Stimulated activated CD8-positive, alpha-beta memory T cell treated with anti-CD3 and anti-CD28 coated beads, Interleukin-4, amount 100 ng/mL, for 1 hour (primary cell): ENCODE data around the gene SEC24D.

Experiments used
- DNase-seq, 2 donors: peaks; one replicate each; pipeline ENCODE4 v3.0.0-alpha.2; 2020; ENCODE audit warnings: low read depth in 2 of 2, low spot score in 1 of 2

SEC24D gene

GRCh38 chr4:118846979-118847378 lies 11.1 kb upstream of the SEC24D start:
- no peak for DNase-seq

DNA sequence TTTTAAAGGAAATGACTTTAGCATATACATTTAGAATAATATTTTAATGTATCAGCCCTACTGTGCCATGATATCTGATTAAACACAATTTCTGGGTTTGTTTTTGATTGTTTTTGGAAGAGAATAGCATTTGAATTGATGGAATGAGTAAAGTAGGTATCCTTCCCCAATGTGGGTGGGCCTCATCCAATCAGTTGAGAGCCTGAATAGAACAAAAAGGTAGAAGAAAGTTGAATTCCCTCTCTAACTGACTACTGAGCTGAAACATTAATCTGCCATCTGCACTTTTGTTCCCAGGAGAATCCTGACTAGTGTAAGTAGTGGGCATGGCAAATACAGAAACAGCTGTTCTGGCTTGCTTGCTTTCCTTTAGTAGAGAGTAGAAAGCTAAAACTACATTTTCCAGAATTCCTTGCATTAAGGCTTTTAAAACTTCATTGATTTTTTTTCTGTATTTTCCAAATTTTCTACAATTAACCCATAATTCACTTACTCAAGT lies 9.7 kb upstream of the SEC24D start:
- DNase-seq, result no peak

DNA sequence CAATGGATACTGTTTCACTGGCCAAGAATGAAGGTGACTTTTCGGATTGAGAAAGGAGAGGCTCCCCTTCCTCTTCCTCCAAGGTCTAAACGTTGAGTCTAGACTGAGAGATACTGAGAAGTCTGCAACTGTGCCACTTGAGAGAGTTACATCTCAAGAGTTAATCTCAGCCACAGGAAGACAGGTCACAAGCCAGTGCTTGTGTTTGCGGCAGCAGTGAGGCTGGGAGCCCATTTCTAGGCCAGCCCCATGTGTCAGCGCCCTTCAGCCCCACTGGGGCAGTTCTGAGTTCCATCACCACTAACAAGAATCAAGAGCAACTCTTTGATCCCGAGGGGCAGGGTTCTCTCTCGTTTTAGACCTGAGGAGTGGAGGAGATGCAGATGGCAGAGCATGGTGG lies 7.3 kb upstream of the SEC24D start:
- DNase-seq, result no peak

- no peak for DNase-seq
Measured at GRCh38 chr4:118842055-118842454, 6.1 kb upstream of the SEC24D start.

DNA sequence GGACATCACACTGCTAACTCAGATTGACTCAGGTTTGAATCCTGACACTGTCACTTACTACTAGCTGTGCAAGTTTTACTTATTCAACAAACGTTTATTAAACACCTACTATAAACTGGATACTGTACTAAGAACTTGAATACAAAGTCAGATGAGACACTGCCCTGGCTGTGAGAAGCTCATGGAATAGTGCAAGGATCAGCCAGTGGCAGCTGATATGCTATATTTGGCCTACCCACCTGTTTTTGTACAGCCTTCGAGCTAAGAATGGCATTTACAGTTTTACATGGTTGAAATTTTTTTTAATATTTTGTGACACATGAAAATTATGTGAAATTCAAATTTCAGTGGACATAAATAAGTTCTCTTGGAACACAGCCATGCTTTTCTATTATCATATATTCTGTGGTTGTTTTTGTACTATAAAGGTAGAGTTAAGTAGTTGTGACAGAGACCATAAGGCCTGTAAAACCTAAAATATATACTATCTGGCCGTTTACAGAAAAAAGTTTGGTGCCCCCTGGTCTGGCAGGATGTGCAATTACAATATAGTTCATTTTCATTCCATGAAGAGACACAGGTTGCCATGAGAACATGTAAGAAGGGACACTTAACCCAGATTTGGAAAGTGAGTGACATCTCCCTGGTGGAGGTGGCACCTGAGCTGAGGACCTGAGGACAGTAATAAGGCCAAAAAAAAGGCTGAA lies 3.4 kb upstream of the SEC24D start:
- no peak for DNase-seq

DNA sequence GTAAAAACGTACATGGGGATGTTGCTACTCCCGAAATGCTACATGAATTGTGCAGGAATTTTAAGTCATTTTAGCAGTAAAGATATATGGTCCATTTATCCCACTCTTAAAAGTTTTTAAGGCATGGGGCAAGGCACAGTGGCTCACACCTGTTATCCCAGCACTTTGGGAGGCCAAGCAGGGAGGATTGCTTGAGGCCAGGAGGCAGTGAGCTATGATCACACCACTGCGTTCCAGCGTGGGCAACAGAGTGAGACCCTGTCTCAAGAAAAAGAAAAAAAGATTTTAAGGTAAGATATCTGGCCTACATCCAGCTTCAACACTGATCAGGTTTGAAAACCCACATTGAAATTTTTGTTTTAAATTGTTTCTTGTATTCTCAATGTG lies 1.2 kb upstream of the SEC24D start:
- DNase-seq, result no peak

- no peak for DNase-seq
Measured at GRCh38 chr4:118836301-118837120, 585 bp upstream of the SEC24D start.

DNA sequence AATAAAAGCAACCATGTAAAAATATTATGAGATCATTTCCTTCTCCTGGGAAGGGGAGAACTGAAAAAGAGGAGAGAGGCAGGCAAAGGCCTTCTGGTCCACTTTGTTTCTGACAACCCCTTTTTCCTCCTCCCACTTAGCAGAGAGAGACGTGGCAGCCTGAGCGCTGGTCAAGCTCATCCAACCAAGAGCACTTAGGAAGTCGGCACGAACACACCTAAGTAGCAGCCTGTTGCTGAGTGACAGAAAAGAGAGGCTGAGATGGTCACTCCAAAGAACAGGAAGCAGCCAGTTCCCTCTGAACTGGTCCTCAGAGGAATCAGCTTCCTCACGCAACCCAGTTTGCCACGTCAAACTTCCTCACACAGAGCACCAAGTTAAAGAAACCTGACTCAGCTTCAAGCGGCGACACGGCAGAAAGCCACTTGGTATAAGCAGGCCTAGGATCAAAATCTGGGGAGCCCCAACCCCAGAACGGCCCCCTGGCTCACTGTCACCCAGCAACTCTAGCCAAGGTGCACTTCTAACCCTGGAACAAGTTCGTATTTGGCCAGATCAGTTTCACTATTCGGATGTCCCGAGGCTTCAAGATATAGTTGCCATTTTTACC lies 861 bp downstream of the SEC24D start:
- DNase-seq, result peak; percentile 5 to 19

DNA sequence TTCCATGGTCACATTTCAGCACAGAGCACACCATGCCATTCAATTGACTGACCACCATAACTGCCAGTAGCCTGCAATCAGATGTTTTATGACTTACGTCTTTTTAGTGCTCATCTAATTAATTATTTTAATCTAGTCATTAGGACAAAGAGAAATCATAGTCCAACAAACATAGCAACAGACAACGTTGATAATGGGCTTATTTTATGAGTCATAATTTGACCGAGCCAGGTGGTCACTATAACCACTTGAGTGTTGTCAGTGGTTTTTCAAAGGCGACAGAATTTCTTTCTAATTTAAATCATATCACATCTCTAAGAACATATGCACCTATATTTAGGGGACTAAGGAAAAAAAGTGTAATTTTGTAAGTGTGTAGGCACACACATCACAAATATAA lies 1.9 kb downstream of the SEC24D start:
- no peak for DNase-seq

DNA sequence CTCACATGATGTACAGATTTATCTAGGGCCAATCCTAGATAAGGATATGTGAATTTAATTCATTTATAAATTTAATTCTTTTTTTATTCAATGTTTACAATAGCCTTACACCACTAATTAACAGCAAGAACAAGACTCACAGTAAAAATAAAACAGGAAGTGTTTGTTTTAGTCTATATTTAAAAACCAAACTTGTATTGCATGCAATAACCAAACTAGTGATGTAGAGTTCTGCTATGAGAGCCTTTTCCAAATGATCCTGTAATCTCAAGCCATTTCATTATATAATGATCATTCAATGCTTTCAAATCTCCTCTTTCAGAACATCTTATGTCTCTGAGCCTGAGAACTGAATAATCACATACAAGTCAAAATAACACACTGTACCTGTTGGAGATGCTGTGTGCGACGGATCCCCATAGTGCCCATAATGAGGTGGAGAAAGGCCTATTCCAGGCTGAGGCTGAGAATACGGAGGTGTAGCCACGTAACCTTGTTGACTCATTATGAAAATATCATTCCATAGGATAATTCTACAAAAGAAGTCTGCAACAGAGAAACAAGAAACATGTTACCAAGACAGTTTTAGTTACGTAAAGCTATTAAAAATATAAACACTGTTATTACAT lies 2.6 kb downstream of the SEC24D start:
- no peak for DNase-seq

DNA sequence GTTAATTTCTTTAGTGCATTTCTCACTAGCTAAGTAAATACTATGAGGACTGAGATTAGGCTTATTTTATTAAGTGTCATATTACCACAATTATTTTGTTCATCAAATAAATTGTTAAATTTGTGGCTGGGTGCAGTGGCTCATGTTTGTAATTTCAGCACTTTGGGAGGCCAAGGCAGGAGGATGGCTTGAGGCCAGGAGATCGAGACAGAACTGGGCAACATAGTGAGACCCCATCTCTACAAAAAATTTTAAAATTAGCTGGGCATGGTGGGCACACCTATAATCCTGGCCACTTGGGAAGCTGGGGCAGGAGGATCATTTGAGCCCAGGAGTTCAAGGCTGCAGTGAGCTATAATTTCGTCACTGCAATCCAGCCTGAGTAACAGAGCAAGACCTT lies 6.8 kb downstream of the SEC24D start:
- DNase-seq, result no peak

- DNase-seq, result no peak
Measured at GRCh38 chr4:118826723-118827444, 9.0 kb downstream of the SEC24D start.

DNA sequence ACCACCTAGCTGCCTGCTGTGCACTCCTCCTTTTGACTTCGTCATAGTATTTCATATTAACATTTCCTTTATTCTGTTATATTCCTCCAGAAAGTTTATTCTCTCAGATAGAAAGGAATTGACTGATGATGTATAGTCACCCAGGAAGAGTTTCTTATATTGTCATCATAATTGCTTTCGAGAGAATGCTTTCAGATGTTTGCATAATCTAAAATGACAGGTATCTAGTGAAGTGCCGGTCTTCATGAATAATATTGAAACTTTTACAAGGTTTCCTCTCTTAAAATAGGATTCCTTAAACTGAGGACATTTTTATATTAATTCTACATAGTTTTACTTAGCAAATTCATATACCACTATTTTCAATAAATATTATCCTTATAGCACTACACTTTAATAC lies 10.1 kb downstream of the SEC24D start:
- no peak for DNase-seq

DNA sequence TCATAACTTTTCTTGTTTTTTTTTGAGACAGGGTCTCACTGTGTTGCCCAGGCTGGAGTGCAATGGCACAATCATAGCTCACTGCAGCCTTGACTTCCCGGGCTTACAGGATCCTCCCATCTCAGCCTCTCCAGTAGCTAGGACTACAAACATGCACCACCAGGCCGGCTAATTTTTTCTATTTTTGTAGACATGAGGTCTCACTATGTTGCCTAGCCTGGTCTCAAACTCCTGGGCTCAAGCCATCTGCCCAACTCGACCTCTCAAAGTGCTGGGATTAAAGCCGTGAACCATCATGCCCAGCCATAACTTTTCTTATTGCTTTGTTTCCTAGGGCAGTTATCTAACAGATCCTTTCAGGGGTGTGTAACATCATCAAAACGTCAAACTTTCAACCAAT lies 11.8 kb downstream of the SEC24D start:
- no peak for DNase-seq

- no peak for DNase-seq
Measured at GRCh38 chr4:118823471-118823870, 12.5 kb downstream of the SEC24D start.

GRCh38 chr4:118821590-118822293 lies 14.2 kb downstream of the SEC24D start:
- no peak for DNase-seq

- no peak for DNase-seq
Measured at GRCh38 chr4:118817178-118817930, 18.6 kb downstream of the SEC24D start.

DNA sequence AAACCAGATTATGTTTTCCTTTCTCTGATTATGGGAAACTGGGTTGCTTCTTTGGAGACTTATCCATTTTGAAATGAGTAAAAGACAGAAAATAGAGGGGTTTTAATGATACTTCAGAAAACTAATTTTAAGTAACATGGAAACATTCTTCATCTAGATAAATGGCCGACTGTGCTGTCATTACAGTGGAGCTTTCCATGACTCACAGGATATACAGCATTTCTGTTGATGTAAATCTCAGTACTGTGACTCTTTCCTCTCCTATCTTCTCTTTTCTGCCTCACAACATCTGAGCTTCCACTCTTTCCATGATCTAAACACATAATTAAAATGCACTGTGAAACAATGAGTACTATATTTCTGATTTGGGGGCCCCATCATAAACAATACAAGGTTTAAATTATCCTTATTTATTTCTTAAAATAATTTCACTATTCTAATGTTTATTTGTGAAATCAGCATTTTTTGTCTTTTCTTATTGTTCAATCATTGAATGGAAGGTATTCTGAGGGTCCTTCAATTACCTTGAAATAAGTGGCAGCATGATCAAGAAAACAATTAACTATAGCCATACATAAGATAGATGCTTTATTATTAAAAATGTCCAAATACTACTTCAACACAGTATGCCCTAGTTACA lies 19.3 kb downstream of the SEC24D start:
- DNase-seq, result no peak

DNA sequence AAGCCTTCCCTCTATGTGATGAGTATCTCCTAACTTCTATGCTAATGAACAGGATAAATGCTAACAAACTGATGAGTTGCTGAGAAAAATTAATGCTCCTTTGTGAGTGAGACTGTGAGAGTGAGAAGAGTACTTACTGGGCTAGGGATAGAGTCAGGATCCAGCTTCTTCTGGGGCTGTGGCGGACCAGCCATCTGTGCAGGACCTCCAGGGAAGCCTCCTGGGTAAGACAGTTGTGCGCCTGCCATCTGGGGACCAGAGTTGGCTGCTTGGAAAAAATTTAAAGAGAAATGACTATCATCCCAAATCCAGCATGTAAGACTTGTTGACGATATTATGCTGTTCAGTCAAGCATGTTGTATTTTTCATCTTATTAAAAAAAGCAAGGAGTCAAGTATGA lies 21.0 kb downstream of the SEC24D start:
- no peak for DNase-seq
